OCI-LY1 (cell line): Measurements from ENCODE around the gene SUPT3H.
"Not testable (repeated sequence)": the region's sequence is repeated elsewhere in the genome, so short reads cannot be mapped to it uniquely, and the experiment has no call there.

Source experiments
- EZH2 ChIP-seq: fragments of 200-600 bp; sonication (generic), shearing (Covaris generic); IDR thresholded peaks from 2 replicates; pipeline ENCODE4 v1.8.0; 2017; ENCODE audit warnings: borderline replicate concordance, mixed run types, mild to moderate bottlenecking, antibody characterized with exemption, low read length, moderate library complexity, mixed read lengths
- TF ChIP-seq, protein P1 (sequence below): fragments of 200-600 bp; sonication (generic), shearing (Covaris generic); IDR thresholded peaks from 2 replicates; pipeline ENCODE4 v1.5.1; 2017; ENCODE audit warnings: mild to moderate bottlenecking, antibody characterized with exemption, low read length, moderate library complexity, mixed read lengths

GRCh38 chr6:44865184-44865583 is 512.5 kb downstream of the SUPT3H start:
- TF ChIP-seq, protein P1, sequence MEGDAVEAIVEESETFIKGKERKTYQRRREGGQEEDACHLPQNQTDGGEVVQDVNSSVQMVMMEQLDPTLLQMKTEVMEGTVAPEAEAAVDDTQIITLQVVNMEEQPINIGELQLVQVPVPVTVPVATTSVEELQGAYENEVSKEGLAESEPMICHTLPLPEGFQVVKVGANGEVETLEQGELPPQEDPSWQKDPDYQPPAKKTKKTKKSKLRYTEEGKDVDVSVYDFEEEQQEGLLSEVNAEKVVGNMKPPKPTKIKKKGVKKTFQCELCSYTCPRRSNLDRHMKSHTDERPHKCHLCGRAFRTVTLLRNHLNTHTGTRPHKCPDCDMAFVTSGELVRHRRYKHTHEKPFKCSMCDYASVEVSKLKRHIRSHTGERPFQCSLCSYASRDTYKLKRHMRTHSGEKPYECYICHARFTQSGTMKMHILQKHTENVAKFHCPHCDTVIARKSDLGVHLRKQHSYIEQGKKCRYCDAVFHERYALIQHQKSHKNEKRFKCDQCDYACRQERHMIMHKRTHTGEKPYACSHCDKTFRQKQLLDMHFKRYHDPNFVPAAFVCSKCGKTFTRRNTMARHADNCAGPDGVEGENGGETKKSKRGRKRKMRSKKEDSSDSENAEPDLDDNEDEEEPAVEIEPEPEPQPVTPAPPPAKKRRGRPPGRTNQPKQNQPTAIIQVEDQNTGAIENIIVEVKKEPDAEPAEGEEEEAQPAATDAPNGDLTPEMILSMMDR: not testable (repeated sequence)
- not testable (repeated sequence) for TF ChIP-seq EZH2
